CD4-positive, alpha-beta T cell treated with Interleukin-21 for 1 hour (primary cell): Measurements from ENCODE around the gene RAB35.

Experiments
- DNase-seq: peaks from one replicate; pipeline ENCODE4 v3.0.0-alpha.2; 2020

The RAB35 gene

GRCh38 chr12:120081641-120082040 lies 34.9 kb downstream of the RAB35 start:
- no peak for DNase-seq

DNA sequence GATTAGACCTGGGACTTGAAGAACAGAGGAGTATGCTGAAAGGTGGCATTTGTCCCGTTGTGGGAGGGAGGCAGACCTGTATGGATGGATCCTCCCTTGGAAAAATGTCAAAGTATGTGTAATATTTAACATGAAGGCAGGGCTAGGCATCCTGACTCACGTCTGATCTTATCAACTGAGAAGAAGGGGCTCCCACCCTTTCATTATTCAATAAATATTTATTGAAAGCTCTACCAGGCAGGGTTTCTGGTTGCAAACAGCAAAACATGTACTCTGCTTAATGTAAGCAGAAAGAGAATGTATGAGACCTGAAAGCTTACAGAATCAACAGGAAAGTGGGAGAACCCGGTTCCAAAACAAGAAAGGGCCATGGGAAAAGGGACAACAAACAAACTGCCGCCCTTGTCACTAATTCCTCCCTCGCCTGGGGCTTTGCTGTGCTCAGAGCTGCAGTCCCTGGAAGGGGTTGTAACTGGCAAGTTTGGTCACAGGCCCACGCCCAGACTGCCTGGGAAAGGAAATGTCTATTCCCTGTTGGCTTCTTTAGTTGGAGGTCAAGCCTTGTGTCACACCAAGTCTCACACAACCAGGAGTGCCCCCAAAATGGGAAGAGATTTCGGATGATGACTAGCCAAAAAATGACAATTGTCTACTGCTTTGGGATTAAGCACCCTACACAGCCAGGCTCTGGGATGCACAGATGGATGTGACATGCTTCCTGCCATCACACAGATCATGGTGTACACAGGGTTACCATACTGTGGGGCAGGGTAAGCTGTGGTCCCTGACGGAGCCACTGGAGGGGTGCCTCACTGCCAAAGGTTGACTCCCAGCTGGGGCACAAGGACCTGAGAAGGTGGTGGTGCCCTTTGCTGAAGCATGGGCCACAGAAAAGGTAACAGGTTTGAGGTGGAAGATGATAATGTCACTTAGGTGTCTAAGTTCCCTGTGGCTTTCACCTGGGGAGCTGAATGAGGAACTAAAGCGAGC lies 36.8 kb downstream of the RAB35 start:
- DNase-seq = no peak

- DNase-seq = peak; percentile 17
Measured at GRCh38 chr12:120078868-120079267, 37.7 kb downstream of the RAB35 start.

GRCh38 chr12:120077260-120077659 lies 39.3 kb downstream of the RAB35 start:
- DNase-seq = no peak

GRCh38 chr12:120076651-120077050 lies 39.9 kb downstream of the RAB35 start:
- no peak for DNase-seq

- DNase-seq = peak; percentile 17
Measured at GRCh38 chr12:120075034-120075616, 41.4 kb downstream of the RAB35 start.

DNA sequence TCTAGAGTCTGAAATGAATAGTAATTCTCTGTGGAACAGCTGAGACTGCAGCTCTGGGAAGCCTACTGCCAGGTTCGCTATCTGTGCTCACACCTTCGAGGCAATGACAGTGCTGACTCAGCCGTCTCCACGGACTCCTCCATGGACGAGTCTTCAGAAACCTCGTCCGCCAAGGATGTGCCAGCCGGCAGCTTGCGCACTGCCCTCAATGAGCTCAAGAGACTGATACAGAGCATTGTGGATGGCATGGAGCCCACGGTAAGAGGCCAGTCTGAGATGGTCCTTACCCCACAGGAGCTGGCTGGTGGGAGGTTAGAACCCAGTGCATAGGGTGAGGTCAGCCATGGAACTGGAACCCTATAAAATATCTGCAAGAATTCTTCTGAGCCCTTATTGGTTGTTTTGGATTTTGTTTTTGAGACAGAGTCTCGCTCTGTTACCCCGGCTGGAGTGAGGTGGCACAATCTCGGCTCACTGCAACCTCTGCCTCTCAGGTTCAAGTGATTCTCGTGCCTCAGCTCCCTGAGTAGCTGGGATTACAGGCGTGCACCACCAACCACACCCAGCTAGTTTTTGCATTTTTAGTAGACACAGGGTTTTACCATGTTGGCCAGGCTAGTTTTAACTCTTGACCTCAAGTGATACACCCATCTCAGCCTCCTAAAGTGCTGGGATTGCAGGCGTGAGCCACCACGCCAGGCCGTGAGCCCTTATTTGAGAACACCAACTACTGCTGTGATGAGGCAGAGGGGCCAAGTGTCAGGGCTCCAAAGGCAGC lies 43.9 kb downstream of the RAB35 start:
- no peak for DNase-seq

- DNase-seq = no peak
Measured at GRCh38 chr12:120071493-120072020, 45.0 kb downstream of the RAB35 start.

- DNase-seq = no peak
Measured at GRCh38 chr12:120069278-120069677, 47.3 kb downstream of the RAB35 start.

DNA sequence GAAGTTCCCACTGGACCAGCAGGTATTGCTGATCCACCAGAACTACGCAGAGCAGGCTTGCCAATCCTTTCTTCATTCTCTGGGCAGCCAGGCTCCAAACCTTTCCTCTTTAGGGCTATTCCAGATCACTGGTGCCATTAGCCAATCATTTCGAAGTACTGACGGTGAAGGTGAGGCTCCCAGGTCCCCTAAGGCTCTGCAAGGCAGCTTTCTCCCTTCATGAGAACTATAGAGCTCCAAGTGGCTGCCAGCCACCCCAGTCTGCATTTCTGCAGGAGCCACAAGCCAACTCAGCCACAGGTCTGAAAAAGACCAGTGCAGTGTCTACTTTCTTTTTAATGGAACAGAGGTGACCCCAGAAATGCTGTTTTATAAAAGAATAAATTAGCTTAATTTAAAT lies 48.7 kb downstream of the RAB35 start:
- no peak for DNase-seq

GRCh38 chr12:120067084-120067869 lies 49.3 kb downstream of the RAB35 start:
- no peak for DNase-seq

DNA sequence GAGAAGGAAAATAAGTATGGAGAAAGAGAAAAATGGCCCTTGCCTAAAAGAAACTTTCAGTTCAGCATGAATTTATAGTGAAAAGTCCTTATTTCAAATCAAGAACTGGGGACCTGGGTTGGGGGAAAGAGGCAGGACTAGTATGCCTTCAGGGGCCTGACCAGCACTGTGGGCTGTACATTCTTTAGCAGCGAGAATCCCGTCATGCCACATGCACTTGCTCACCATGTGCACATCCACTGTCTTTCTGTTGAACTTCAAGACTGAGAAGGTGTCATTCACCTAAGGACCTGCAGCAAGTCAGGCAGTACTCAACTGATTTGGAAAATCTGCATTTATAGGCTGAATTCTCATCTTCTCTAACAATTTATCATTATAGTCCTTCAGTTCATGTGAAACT lies 50.2 kb downstream of the RAB35 start:
- DNase-seq = no peak

DNA sequence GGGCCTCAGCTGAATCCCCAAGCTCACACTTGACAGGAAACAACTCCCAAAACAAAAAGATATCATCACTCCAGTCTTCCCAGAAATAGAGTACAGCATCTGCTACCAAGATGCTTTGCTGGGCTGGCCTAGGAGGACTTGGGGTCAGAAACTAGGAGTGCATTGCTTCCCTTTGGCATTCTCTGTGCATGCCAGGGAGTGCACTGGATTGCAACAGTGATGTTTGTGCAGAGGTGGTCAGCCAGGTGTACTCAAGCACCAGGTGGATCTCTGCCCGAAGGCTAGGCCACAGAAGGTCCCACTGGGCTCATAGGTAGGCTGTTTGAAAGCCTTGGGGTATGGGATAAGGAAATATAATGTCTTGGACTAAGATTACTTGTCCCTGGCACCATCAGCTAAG lies 51.1 kb downstream of the RAB35 start:
- DNase-seq = no peak

DNA sequence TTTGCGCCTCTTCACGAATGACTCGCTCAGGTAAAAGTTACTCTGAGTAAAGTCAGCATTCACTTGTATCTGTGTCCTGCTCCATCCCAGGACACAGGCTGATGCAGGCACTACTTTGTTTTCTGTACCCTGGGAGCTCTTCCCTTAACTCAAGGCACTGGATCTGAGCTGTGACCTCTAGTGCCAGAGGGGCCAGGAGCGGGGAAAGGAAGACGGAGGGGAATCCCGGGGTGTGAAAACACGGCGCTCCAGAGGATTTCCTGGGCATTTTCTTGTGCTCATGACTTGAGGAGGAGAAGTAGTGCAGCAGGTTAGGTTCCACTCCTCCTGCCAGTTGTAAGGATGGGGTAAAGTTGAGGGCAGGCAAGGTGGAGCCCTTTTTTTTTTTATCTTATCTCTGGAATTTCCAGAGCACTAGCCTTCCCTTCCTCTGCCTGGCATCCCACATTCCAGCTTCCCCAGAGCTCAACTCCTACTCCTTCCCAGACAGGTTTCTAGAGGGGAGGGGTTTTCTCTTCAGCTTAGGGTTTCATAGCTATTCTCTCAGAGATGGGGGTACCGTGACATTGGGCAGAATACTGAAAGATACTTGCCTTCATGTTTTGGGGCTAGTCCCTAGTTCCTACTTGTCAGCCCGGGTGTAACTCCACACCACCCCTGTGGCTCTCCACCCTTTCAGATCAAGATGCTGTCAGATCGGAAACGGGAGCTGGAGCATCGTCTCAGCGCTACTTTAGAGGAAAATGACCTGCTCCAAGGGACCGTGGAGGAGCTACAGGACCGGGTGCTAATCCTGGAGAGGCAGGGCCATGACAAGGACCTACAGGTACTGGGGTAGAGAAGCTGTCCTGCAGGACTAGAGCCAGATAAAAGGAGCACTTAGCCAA lies 52.3 kb downstream of the RAB35 start:
- DNase-seq = no peak

DNA sequence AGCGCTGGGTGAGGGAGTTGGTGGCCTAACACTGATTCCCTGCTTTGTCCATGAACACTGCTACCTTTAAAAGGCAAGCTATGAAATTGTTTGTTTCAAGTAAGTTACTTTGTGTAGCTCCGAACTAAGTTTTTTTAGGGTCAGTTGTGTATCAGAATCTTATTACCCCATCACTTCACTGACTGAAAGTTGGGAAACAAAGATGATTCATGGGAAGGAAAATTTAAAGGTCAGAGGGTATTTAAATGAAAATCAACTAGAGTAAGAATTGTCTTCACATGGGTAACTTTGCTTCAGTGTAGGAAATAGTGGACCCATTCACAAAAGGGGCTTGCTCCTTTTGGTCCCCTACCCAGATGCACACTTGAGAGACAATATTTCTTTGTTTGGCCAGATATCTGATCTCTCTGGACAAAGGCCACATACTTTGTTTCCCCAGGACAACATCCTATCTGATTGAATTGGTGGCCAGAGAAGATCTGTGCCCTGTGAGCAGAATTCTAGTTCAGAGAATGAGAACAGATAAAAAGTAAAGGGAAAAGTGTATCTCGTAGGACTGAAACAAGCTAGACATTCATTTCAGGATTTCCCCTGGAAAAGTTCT lies 53.5 kb downstream of the RAB35 start:
- no peak for DNase-seq

- DNase-seq = no peak
Measured at GRCh38 chr12:120061575-120062214, 54.9 kb downstream of the RAB35 start.

DNA sequence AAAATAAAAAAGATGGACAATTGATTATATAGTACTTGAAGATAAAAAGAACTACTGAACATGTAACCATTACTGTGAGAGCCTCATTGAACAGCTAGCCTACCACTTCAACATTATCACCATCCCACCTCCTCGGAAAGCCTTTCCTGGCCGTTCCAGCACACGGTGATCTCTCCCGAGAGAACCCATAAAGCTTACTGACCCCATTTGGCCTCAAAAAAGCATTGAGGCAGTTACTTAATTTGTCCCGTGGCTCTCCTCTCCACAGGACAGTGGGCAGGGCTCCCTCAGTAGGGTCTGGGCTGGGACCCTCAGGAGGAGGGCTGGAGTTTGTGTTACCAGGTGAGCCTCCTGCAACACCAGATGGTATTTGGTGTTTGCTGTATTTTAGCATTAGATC lies 55.8 kb downstream of the RAB35 start:
- no peak for DNase-seq

DNA sequence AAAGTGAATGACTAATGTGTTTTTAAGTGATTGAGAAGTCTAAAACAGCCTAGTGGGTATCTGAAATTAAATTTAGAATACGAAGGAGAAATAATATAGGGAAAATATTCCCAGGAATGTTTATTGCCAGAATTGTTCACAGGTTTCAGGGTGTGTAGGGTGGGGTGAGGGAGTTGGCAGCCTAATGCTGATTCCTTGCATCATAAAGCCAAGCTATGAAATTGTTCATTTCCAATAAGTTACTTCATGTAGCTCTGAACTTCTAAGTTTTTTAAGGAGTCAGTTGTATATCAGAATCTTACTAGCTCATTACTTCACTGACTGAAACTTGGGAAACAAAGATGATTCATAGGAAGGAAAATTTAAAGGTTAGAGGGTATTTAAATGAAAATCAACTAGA lies 56.4 kb downstream of the RAB35 start:
- DNase-seq = no peak

DNA sequence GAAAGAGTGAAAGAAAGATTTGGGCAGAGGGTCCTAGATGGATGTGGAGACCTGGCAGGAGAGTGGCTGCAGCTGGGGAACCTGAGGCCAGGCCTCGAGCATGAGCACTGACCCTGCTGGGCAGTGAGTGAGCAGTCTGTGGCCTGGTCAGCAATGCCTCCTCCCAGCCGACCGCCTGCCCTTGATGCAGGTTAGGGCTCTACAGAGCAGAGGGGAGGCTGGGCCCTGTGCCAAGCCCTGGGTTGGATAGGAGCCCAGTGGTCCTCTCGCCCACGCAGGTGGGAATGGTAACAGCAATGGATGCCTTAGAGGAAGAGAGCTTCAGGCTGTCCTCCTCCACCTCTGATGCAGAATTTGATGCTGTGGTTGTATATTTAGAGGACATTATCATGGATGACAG lies 59.8 kb downstream of the RAB35 start:
- no peak for DNase-seq

DNA sequence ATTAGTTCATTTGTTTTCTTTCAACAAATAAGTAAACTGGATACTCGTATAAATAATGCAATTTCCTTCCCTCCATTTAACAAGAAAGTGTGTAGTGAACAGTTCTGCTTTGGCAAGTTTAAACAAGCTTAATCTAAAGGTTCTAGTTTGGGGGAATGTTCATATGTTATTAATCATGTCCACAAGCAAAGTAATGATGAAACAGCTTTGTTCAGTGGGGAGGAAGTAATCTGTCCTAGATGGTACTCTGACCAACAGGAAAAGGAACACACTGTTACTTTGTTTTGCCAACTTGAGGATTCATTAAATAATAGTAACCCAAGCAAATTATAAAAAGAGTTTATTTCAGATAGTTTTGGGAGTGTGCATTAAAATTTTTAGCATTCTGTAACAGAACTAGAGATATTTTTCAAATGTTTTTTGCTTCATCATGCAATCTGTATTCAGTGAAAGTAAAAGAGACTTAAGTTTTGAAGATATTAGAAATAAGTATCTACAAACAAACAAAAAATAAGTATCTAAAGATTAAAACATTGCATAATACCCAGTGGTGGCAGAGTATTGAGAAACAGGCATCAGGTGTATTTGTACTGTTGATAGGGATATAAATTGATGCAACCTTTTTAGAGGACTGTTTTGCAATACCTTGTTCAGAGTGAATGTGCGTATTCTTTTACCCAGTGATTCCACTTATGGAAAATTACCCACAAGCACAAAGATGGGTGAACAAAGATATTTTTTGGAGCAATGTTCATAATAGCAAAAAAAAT lies 61.1 kb downstream of the RAB35 start:
- DNase-seq = no peak
